Head of caudate nucleus (tissue), 42 donors: Measurements from ENCODE around the gene ANKRD33B.
"Not testable (repeated sequence)": the region's sequence is repeated elsewhere in the genome, so short reads cannot be mapped to it uniquely, and the experiment has no call there.

Experiments
- DNase-seq, 42 donors: peaks; one replicate each; pipeline versions ENCODE4 v3.0.0 to v3.0.0-alpha.2; 2020 to 2021; ENCODE audit warnings: mixed read lengths in 7 of 42
- intact Hi-C: fragments of 100-400 bp; cut with DNase I; formaldehyde crosslinking; loops from one replicate; pipeline ENCODE4 v1.15.0; 2022

ANKRD33B gene

DNA sequence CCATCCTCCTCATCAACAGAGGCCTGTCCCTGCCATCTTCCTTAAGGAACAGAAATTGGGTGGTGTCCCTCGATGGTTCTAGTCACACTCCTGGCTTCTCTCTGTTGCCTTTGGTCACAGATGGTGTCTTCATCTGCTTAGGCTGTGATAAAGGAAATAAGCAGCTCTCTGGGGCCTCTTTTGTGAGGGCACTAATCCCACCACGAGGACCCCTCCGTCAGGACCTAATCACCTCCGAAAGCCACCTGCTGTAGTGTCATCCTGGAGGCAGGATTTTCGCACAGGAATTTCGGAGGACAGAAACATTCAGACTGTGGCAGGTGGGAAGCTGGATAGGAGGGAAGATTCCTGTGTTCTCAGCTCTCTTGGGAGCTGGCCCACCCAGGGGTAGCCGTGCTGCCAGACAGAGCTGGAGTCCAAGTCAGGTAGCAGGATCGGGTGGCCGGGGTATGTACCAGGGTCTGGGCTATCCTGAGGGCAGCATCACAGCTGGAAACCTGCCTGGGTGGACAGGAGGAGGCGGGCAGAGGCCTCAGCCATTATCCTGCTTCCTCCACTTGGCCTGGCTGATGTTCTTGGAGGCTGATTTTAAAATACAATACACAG lies 59.5 kb downstream of the ANKRD33B start:
- intact Hi-C loops = loop anchor here (10.0 kb wide), 1 partner anchor 339 kb away; no protein-coding TSS in a partner anchor
- DNase-seq = peak in 1 of 42 donors; percentile 34

- intact Hi-C loops = loop anchor here (10.0 kb wide), 1 partner anchor 339 kb away; no protein-coding TSS in a partner anchor
- DNase-seq = peak in 1 of 42 donors; percentile 30
Measured at GRCh38 chr5:10624206-10624605, 60.3 kb downstream of the ANKRD33B start.

- intact Hi-C loops = loop anchor here (10.0 kb wide), 1 partner anchor 340 kb away; no protein-coding TSS in a partner anchor
- DNase-seq = no peak
Measured at GRCh38 chr5:10624679-10625078, 60.8 kb downstream of the ANKRD33B start.

GRCh38 chr5:10625700-10626472 lies 62.0 kb downstream of the ANKRD33B start:
- no peak for DNase-seq
- intact Hi-C loops = loop anchor here (10.0 kb wide), 1 partner anchor 341 kb away; no protein-coding TSS in a partner anchor

DNA sequence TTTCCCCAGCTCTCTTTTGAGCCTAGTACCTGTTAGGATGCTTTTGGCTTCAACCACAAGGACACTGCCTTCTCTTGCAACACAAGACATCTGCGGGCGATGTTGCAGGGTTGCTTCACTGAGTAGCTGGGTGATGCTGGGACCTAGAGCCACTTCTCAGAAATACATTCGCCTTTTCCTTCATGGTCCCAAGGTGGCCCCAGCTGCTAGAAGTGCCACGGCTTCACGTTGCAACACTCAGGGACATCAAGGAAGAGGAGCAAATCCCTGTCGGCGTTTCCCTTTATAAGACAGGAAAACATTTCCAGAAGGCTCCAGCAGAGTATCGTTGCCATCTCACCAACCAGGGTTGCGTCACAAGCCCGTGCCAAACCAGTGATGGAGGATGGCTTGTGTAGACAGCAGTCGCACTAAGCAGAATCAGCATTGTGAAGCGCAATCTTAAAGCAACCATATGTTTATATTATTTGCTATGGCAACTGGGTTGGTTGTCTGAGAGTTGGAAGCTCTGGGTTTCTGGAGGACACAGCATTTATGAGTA lies 62.7 kb downstream of the ANKRD33B start:
- intact Hi-C loops = loop anchor here (10.0 kb wide), 1 partner anchor 342 kb away; no protein-coding TSS in a partner anchor
- DNase-seq = no peak

DNA sequence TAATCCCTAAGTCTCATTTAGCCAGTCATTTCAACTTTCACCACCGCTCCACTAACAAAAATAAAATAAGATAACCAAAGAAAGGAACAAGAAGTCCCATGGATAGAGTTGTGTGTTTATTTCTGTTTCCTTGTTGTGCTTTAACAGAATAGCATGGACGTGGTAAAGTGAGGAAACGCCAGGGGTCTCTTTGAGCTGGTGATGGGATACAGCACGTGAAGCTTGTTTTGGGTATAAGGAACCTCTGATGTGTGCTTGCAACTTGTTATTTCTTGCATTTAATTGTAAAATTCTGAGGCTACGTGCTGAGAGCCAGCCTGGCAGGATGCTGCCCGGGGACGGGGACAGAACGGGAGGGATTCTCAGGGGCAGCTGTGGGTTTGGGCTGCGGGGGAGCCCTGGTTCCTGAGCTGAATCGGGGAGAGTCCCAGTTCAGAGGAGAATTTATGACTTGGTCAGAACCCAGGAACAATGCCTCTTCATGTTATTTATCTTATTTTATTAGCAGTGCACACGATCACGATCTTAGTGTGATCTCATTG lies 63.4 kb downstream of the ANKRD33B start:
- intact Hi-C loops = loop anchor here (10.0 kb wide), 1 partner anchor 342 kb away; no protein-coding TSS in a partner anchor
- DNase-seq = peak in 1 of 42 donors; percentile 30

DNA sequence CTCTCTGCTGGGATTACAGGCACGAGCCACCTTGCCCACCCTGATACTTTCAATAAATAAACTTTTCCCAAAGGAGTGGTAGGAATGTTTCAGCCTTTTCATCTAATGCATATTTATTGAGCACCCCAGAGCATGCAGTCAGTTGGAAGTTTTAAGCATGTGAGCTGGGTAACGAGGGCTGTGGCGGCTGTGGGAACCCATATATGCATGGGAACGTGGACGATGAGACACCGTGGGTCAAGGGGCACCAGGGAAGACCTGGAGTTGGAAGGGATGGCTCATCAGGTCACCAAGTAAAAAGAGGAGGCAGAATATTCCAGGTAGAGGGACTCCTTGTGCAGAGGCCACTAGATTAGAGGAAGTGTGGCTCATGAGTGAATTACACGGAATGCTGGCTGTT lies 64.7 kb downstream of the ANKRD33B start:
- intact Hi-C loops = loop anchor here (2.0 to 10.0 kb wide), 2 partner anchors 174 to 344 kb away; no protein-coding TSS in a partner anchor
- no peak for DNase-seq

DNA sequence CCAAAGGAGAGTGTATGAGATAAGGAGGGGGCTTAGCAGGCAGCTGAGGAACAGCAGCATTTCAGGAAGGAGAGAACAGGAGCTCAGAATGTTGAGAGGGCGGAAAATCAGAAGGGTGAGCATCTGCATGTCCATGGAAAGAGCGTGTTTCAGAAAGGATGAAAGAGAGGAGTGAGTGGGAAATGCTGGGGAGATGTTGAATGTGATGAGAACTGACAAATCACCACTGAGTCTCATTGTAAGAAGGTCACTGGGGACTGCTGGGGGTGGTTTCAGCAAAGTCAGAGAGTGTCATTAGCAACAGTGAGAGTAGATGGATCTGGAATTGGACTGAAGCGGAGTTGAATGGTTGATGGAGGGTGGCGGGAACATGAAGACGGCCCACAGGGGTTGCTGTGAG lies 65.8 kb downstream of the ANKRD33B start:
- intact Hi-C loops = loop anchor here (2.0 to 10.0 kb wide), 2 partner anchors 175 to 345 kb away; no protein-coding TSS in a partner anchor
- no peak for DNase-seq

DNA sequence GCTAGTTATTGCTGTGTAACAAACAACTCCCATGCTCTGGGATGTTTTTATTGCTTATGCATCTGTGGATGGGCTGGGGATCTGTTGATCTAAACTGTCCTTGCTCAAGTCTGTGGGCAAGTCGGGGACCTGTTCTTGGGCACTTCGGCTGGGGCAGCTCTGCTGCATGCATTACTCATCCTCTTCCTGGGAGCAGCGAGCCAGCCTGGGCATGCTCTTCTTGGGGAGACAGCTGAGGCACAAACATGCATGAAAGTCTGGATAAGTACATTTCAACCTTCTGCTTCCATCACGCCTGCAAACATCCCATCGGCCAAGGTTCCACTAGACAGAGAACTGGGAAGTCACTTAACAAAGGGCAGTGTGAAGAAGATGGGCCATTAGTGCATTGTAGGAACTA lies 66.3 kb downstream of the ANKRD33B start:
- DNase-seq = no peak
- intact Hi-C loops = no loop called here

DNA sequence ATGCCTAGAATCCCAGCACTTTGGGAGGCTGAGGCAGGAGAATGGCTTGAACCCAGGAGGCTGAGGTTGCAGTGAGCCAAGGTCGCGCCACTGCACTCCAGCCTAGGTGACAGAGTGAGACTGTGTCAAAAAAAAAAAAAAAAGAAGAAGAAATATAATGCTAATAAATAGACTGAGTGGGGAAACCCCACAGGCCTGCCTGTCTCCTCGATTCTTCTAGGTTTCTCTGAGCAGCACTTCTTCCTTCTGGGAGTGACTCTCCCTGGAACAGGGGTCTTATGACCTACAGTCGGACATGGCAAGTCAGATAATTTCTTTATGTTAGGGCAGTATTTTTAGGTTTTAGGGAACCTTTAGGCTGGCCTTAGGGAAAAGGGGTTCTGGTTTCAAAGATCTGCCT lies 66.9 kb downstream of the ANKRD33B start:
- intact Hi-C loops, DNase-seq: not testable (repeated sequence)

DNA sequence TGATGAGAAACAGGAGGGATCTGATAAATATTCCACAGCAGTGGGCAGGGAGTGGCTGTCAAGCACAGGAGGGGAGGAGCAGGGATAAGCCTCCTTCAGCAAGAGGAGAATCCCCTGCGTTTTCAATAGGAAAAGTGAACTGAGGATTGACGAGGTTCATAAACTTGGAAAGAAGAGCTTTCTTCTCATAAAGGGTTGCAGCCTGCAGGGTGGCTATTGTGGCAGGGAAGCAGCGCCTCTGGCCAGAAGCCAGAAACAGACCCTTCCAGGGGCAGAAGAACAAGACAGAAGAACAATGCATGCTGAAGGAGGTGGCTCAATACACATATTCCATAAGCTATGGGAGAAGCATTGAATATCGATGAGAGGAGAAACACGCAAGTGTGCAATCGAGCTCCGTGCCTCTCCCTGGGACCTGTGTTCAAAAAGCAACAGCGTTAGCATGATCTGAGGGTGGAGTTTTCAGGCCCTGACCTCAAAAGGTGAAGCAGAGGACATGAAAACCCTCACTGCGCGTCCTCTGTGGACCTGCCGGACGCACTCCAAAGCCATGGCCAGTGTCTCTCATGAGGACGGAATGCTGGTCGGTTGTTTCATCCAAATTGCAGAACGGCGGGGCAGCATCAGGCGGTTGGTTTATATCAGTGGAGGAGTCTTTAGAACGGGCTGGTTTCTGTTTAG lies 67.6 kb downstream of the ANKRD33B start:
- no peak for DNase-seq
- intact Hi-C loops = no loop called here

DNA sequence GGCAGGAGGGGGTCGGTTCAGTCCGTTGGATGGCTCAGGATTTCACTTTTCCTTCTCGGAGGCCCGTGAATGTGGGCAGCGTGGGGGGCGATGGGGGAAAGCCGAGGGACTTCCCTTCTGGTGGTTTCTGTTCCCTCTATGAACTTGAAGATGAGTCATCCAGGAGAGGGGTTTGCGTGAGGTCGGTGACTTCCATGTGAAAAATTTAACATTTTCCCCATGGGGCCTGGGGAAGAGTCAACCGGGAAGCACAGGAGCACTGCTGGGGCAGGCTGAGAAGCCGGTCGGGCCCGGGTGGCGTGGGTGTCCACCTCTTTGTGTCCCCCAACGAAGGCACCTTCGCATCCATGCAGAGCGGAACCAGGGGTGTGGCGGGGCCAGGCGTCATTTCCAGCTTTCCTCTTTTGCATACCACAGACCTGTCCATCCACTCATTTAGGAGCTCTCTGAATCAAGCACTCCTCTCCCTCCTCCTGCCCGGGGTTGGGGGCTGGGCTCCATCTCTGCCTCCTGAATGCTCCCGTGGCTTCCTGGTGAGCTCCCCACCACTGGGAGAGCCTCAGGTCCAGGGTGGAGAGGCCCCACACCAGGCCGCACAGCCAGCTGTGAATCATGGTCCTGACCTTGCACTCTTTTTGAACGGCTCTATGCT lies 68.4 kb downstream of the ANKRD33B start:
- DNase-seq = peak in 1 of 42 donors; percentile 20
- intact Hi-C loops = no loop called here

- no peak for DNase-seq
- intact Hi-C loops = no loop called here
Measured at GRCh38 chr5:10633271-10634049, 69.6 kb downstream of the ANKRD33B start.

DNA sequence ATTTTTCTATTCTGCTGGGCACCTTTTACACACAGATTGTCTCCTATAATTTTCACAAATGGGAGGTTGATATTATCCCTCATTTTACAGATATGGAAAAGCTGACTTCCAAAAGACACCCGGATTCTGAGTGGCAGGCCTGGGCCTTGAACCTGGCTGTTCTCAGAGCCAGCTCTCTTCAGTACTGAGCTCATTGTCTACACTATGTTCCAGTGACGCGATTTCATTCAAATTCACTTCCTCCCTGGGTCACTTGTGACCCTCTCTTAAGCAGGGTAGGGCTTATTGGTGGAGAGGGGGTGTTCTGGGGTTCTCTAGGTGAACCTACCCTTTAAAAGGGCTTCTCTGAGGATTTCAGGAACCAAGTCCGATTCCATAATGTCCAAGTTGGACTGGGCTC lies 70.2 kb downstream of the ANKRD33B start:
- intact Hi-C loops = no loop called here
- no peak for DNase-seq

- DNase-seq = no peak
- intact Hi-C loops = no loop called here
Measured at GRCh38 chr5:10634562-10634961, 70.7 kb downstream of the ANKRD33B start.

DNA sequence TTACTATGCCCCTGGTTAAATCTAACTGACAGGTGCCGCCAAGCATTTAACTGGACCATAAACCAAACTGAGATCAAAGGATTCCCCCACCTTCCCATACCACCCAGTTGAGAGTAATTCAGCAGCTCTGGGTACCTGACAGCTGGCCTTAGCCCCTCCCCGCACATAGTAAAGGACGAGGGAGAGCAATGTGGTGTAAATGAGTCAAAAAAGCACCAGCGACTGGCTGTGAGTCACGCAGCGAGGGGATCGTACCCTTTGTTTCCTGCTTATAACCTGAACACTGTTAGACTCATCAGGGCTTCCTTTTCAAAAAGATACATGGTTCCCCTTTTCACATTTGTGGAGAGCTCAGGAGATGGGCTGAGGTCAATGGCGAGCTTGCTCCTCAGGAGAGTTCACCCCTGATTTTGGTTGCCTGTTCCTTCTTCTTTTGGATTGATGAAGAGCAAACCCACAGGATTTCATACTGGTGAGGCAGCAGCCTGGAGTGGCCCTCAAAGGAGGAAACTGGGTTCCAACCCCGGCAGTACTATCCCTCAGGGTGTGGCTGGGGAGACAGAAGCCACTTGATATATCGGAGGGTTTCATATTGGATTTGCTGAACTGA lies 71.5 kb downstream of the ANKRD33B start:
- DNase-seq = peak in 1 of 42 donors; percentile 3
- intact Hi-C loops = no loop called here

DNA sequence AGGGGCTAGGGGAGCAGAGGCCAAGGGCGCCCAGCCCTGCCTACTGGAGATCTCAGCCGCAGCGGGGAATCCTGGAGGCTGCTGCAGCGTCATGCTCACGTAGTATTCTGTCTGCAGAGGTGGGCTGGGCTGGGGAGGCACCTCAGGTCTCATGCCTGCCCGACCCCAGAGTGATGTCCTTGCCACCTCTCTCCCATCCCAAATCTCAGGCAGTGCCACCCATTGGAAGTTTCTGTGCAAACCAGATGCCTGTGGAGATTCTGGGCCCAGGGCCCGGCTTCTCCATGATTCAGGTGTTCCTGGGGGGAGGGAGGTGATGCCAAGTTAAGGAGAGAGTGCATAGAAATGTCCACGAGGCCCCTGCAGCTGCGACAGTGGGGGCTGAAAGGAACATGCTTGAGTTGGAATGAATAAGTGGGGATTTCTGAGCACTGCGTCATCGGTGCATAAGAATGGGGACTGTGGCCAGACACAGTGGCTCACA lies 72.0 kb downstream of the ANKRD33B start:
- DNase-seq = peak in 2 of 42 donors; percentile 19 to 25
- intact Hi-C loops = no loop called here
